Gastroesophageal sphincter (tissue), 3 donors: ENCODE measurements around the gene PAX5.

Experiments
- EP300 ChIP-seq: sonication (generic); formaldehyde crosslinking; IDR thresholded peaks from one replicate; pipeline ENCODE4 v1.6.1; 2017; ENCODE audit warnings: antibody characterized with exemption, mild to moderate bottlenecking
- POLR2A ChIP-seq, 2 donors: fragments of 450-650 bp; IDR thresholded peaks; one replicate each; pipeline ENCODE4 v1.6.1; 2017; ENCODE audit warnings: antibody characterized with exemption in 2 of 2, mild to moderate bottlenecking in 2 of 2, moderate library complexity in 1 of 2
- TF ChIP-seq, protein P1 (sequence below), 4 experiments: fragments of 200-600 bp in 2 of 4; fragments of 450-650 bp in 2 of 4; sonication (generic) in 1 of 4; IDR thresholded peaks; one replicate each; pipeline ENCODE4 v1.5.1; 2017 to 2019; ENCODE audit warnings: antibody characterized with exemption in 4 of 4, mild to moderate bottlenecking in 2 of 4, moderate library complexity in 2 of 4

DNA sequence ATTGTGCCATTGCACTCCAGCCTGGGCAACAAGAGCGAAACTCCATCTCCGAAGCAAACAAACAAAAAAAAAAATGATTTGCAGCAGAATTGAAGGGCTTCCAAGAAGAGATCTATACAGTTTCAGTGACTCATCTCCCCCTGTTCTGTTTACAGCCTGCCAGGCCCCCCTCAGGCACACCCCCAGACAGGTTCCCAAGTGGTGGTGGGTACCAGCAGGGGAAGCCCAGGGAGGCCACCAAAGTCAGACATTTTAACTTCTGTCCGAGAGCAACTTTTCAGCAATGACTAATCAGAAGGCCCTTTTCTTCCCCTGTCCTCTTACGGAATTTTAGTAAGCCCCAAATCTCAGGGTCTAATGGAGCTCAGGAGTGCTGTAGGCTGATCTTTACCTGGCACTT lies 98.7 kb downstream of the PAX5 start:
- TF ChIP-seq POLR2A (IDR thresholded peaks at IDR 0.05), result no peak
- TF ChIP-seq, protein P1, sequence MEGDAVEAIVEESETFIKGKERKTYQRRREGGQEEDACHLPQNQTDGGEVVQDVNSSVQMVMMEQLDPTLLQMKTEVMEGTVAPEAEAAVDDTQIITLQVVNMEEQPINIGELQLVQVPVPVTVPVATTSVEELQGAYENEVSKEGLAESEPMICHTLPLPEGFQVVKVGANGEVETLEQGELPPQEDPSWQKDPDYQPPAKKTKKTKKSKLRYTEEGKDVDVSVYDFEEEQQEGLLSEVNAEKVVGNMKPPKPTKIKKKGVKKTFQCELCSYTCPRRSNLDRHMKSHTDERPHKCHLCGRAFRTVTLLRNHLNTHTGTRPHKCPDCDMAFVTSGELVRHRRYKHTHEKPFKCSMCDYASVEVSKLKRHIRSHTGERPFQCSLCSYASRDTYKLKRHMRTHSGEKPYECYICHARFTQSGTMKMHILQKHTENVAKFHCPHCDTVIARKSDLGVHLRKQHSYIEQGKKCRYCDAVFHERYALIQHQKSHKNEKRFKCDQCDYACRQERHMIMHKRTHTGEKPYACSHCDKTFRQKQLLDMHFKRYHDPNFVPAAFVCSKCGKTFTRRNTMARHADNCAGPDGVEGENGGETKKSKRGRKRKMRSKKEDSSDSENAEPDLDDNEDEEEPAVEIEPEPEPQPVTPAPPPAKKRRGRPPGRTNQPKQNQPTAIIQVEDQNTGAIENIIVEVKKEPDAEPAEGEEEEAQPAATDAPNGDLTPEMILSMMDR (IDR thresholded peaks at IDR 0.05), result no peak
- no peak for TF ChIP-seq EP300
